Uterus (tissue), 2 donors: ENCODE measurements around the gene EIF2S3.

ENCODE experiments used
- CTCF ChIP-seq, 4 experiments: fragments of 200-600 bp in 2 of 4; fragments of 450-650 bp in 2 of 4; sonication (generic) in 2 of 4; IDR thresholded peaks; one replicate each; pipeline ENCODE4 v1.5.1; 2016 to 2019; ENCODE audit warnings: antibody characterized with exemption in 4 of 4, mild to moderate bottlenecking in 2 of 4, moderate library complexity in 1 of 4
- POLR2A ChIP-seq, 2 donors: fragments of 450-650 bp; IDR thresholded peaks; one replicate each; pipeline ENCODE4 v1.6.1; 2016; ENCODE audit warnings: antibody characterized with exemption in 2 of 2, mild to moderate bottlenecking in 1 of 2, moderate library complexity in 1 of 2

GRCh38 chrX:24027985-24028384, 26.8 kb upstream of the EIF2S3 start:
- no peak for TF ChIP-seq CTCF (IDR thresholded peaks at IDR 0.05)
- TF ChIP-seq POLR2A (IDR thresholded peaks at IDR 0.05): no peak
